Posterior cingulate gyrus (tissue), 11 donors: Measurements from ENCODE around the gene CENPE.
"Not testable (repeated sequence)": the region's sequence is repeated elsewhere in the genome, so short reads cannot be mapped to it uniquely, and the experiment has no call there.

Experiments
- DNase-seq, 10 donors: peaks; one replicate each; pipeline versions ENCODE4 v3.0.0 to v3.0.0-alpha.2; 2020 to 2021; ENCODE audit warnings: mixed read lengths in 3 of 10
- intact Hi-C: fragments of 100-400 bp; cut with DNase I; formaldehyde crosslinking; loops from one replicate; pipeline ENCODE4 v1.15.1; 2023

Gene CENPE, protein sequence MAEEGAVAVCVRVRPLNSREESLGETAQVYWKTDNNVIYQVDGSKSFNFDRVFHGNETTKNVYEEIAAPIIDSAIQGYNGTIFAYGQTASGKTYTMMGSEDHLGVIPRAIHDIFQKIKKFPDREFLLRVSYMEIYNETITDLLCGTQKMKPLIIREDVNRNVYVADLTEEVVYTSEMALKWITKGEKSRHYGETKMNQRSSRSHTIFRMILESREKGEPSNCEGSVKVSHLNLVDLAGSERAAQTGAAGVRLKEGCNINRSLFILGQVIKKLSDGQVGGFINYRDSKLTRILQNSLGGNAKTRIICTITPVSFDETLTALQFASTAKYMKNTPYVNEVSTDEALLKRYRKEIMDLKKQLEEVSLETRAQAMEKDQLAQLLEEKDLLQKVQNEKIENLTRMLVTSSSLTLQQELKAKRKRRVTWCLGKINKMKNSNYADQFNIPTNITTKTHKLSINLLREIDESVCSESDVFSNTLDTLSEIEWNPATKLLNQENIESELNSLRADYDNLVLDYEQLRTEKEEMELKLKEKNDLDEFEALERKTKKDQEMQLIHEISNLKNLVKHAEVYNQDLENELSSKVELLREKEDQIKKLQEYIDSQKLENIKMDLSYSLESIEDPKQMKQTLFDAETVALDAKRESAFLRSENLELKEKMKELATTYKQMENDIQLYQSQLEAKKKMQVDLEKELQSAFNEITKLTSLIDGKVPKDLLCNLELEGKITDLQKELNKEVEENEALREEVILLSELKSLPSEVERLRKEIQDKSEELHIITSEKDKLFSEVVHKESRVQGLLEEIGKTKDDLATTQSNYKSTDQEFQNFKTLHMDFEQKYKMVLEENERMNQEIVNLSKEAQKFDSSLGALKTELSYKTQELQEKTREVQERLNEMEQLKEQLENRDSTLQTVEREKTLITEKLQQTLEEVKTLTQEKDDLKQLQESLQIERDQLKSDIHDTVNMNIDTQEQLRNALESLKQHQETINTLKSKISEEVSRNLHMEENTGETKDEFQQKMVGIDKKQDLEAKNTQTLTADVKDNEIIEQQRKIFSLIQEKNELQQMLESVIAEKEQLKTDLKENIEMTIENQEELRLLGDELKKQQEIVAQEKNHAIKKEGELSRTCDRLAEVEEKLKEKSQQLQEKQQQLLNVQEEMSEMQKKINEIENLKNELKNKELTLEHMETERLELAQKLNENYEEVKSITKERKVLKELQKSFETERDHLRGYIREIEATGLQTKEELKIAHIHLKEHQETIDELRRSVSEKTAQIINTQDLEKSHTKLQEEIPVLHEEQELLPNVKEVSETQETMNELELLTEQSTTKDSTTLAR (N-terminal part only)

DNA sequence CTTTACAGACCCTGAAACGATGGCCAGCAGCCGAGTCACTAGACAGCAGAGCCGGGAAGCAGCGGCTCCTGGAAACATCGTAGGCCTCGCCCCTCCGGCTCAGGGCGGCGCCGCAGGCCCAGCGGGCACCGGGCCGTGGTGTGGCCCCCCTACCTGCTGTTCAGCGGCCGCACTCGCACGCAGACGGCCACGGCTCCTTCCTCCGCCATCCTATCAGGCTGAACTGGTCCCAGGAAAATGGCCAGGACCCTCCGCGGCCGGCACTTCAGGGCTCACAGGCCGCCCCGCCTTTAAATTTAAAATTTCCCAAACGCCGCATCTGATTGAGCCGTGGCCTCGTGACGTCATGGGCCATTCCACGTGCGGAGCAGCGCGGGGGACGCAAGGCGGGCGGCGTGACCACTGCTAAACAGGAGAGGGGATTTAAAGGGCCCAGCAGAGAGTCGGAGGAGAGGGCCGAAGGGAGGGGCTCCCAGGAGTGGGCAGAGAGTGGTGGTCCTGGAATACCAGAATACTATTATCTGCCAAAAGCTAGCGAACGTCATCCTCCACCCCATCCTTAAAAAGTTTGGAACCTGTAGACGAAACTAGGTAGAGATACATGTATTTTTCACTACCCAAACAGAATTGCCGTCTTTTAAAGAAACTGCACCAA is at the start of gene CENPE:
Gene CENPE, minus strand, starts transcription at position 233 of the 655 bp plus-strand sequence. Its CDS starts 24 bp downstream, at position 209.
- intact Hi-C loops = no loop called here
- peak; percentile 61 to 96 (median 78) for DNase-seq

DNA sequence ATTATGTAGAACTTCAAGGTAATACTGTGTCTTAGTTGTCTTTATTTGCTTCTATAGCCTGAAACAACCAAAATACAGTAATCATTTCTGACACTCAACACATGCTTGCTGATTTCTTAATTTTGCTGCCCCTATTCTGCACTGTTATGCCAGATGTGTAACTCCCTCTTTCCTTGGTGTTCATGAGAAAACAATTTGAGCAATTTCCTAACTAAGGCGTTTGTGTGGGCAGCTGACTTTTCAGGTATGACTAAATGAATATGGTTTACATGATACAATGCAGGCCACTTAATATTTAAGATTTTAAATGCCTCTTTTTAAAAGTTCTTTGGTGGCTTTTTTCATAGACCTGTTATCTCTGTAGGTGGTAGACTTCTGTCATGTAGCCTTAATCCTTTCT is 46.1 kb upstream of the CENPE start:
- intact Hi-C loops = no loop called here
- DNase-seq = no peak

DNA sequence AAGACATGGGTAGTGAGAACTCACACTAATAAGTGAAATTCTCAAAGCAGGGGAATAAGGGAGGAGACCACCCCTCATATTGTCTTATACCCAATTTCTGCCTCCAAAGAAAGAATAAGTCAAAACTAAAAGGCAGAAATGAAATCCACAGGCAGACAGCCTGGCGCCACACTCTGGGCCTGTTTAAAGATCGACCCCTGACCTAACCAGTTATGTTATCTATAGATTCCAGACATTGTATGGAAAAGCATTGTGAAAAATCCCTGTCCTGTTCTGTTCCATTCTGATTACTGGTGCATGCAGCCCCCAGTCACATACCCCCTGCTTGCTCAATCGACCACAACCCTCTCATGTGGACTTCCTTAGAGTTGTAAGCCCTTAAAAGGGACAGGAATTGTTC is 32.8 kb upstream of the CENPE start:
- DNase-seq, intact Hi-C loops: not testable (repeated sequence)

DNA sequence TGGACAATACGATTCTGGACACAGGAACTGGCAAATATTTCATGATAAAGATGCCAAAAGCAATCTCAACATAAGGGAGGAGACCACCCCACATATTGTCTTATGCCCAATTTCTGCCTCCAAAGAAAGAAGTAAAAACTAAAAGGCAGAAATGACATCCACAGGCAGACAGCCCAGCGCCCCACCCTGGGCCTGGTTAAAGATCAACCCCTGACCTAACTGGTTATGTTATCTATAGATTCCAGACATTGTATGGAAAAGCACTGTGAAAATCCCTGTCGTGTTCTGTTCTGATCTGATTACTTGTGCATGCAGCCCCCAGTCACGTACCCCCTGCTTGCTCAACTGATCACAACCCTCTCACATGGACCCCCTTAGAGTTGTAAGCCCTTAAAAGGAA is 25.4 kb upstream of the CENPE start:
- intact Hi-C loops, DNase-seq: not testable (repeated sequence)

DNA sequence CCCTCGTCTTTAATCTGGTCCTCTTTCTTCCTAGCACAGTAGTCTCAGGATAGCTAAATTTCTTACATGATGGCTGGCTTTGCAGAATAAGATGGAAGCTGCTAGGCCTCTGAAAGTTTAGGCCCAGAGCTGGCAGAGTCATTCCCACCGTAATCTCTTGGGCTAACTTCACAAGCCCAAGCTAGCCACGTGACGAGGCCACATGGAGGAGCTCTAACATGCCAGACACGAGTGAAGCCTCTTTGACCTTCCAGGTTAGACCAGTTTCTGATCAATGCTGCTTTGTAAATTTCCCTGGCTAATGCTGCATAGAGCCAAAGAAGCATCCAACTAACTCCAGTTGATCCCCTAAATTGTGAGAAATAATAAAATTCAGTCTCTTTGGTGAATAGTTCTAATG is 9.5 kb upstream of the CENPE start:
- no peak for DNase-seq
- intact Hi-C loops = loop anchor here (5.0 kb wide), 1 partner anchor 725 kb away; no protein-coding TSS in a partner anchor

DNA sequence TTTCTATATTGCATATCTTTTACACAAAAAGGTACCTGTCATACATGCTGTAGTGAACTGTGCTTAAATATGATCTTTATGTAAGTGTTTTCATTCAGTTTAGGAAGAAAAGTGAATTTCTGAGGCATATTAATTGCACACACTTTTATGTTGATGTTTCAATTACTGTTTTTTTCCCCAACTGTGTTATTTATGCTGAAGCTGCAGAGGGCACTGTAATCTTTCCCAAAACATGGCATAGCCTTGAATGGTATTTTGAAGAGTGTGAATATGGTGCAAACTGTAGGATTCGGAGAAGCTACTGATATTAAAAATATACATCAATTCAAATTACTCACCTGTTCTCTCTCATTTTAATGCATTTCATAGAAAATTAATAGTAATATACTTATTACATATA is 6.0 kb upstream of the CENPE start:
- no peak for DNase-seq
- intact Hi-C loops = loop anchor here (5.0 kb wide), 2 partner anchors 583 to 713 kb away; no protein-coding TSS in a partner anchor

DNA sequence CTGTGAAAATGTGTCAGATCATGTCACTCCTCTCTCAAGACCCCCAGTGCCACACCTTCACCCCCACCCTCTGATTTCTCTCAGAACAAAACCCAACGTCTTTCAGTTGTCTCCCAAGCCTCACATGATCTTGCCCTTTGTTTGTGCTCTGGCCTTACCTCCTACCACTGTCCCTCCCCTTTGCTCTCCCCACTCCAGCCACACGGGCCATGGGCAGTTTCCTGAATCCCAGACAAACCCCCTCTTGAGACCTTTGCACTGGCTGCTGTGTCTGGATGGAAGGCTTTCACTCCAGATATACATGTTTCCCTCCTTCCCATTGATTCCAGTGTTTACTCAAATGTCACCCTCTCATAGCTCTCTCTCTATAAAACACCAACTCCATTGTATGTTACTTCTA is 3.6 kb upstream of the CENPE start:
- DNase-seq = no peak
- intact Hi-C loops = loop anchor here (5.0 kb wide), 2 partner anchors 586 to 716 kb away; no protein-coding TSS in a partner anchor

DNA sequence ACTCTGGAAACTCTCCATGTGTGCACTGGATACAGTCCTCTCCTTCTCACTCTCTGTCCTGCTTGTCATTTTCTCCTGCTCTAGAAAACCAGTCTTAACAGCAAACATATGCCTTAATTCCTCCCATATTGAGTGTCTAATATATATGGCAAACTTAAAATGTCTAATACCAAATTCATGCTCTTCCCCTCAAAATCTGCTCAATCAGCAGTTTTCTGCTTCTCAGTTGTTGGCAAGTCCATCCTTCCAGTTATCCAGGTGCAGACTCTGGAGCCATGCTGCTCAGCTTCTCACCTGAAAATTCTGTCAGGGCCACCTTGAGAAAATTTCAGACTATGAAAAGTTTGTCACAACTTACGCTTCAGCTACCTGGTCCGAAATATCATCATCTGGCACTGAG is 3.1 kb upstream of the CENPE start:
- no peak for DNase-seq
- intact Hi-C loops = loop anchor here (5.0 kb wide), 2 partner anchors 586 to 716 kb away; no protein-coding TSS in a partner anchor

DNA sequence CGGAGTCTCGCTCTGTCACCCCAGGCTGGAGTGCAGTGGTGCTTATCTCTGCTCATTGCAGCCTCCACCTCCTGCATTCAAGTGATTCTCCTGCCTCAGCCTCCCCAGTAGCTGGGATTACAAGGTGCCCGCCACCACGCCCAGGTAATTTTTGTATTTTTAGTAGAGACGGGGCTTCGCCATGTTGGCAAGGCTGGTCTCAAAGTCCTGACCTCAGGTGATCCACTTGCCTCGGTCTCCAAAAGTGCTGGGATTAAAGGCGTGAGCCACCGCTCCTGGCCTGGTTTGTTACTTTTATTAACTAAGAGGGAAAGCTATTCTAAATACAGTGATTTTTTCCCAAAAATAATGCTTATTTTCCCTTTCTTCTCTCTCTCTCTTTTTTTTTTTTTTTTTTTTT is 866 bp upstream of the CENPE start:
- intact Hi-C loops = no loop called here
- peak in 1 of 10 donors; percentile 62 for DNase-seq

DNA sequence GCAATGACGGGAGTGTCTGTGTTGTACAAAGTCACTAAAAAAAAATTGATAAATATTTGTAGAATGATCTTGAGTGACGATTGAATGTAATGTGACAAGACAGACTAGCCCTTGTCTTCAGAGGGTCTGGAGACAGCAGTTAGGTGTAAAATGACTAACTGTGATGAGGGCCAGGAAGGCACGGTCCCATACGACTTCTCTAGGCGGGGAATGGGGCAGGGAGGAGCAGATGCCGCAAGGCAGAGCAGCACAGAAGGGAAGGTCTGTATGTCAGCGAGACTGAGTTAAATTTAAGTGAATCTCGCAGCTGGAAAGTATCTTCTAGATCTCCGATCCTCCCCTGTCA is 405 bp downstream of the CENPE start:
- intact Hi-C loops = no loop called here

DNA sequence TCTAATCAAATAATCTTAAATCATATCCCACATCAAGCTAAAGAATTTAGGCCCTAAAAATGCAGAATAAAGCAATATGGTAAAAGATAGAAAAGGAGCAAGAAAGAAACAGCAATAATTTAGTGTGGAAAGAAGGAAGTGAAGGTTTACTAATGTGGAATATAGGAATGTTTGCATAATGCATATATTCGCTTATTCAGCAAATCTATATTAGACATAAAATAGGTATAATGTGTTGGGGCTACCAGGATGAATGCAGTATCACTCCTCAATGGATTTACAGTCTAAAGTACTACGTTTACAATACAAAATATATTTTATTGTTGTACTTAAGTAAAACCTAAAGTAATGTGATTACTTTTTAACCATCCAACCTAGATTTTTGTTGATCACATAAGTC is 4.7 kb downstream of the CENPE start:
- no peak for DNase-seq
- intact Hi-C loops = no loop called here

More for the DNA sequence above, 405 bp downstream of the CENPE start:
- no peak for DNase-seq

DNA sequence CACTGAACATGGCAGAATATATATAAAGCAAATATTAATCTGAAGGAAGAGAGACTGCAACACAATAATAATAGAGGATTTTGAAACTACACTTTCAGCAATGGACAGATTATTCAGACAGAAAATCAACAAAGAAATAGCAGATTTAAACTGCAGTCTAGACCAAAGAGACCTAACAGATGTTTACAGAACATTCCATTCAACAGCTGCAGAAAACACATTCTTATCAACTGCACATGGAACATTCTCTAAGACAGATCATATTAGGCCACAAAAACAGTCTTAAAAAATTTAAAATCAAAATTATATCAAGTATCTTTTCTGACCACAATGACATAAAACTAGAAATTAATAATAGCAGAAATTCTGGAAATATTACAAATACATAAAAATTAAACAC is 27.1 kb downstream of the CENPE start:
- DNase-seq = no peak
- intact Hi-C loops = no loop called here

DNA sequence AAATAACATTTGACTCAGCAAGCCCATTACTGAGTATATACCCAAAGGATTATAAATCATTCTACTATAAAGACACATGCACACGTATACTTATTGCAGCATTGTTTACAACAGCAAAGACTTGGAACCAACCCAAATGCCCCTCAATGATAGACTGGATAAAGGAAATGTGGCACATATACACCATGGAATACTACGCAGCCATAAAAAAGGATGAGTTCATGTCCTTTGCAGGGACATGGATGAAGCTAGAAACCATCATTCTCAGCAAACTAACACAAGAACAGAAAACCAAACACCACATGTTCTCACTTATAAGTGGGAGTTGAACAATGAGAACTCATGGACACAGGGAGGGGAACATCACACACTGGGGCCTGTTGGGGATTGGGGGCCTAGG is 28.4 kb downstream of the CENPE start:
- DNase-seq, intact Hi-C loops: not testable (repeated sequence)

DNA sequence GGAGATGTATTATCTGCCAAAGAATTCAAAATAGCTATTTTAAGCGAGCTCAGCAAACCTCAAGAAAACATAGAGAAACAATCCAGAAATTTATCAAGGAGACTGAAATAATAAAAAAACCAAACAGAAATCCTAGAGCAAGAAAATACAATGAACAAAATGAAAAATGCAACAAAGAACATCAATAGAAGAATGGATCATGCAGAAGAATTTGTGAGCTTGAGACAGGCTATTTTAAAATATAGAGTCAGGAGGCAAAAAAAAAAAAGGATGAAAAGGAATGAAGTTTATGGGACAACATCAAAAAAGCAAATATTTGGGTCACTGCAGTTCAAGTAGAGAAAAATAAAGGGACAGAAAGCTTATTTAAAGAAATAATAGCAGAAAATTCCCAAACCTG is 29.1 kb downstream of the CENPE start:
- DNase-seq = no peak
- intact Hi-C loops = no loop called here

DNA sequence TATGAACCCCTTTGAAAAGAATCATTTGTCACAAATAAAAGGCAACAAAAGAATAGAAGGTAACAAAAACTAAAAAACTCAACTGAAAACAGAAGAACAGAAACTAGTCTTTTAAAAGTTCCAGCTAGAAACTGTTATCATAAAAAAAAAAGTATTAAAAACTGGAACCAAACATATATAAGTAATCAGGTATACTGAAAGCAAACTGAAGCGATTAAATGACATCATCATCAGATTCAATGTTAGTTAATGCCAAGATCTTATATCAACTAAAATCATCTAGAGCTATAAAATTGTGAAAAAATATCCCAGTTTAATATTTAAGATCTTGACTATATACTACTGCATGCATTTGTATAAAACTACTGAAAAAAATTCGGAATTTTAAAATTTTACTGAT is 36.0 kb downstream of the CENPE start:
- no peak for DNase-seq
- intact Hi-C loops = no loop called here

DNA sequence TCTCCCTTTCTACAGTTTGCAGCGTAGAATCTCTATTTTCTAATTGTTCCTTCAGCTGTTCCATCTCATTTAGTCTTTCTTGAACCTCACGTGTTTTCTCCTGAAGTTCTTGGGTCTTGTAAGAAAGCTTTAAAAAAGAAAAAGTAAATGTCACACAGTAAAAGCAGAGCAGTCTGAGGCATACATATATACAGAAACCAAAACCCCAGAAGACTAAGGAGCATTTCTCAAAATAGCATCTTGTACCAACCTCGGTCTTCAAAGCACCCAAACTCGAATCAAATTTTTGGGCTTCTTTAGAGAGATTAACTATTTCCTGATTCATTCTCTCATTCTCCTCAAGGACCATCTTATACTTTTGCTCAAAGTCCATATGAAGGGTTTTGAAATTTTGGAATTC is 39.4 kb downstream of the CENPE start:
- intact Hi-C loops = no loop called here
- DNase-seq = no peak

DNA sequence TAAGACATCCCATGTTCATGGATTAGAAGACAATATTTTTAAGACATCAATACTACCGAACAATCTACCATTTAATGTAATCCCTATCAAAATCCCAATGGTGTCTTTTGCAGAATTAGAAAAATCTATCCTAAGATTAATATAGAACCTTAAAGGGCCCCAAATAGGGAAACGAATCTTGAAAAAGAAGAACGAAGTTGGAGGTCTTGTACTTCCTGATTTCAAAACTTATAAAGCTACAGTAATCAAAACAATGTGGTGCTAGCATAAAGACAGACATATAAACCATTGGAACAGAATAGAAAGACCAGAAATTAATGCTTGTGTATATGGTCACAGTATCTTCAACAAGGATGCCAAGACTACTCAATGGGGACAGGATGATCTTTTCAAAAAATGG is 42.0 kb downstream of the CENPE start:
- intact Hi-C loops = no loop called here
- no peak for DNase-seq

DNA sequence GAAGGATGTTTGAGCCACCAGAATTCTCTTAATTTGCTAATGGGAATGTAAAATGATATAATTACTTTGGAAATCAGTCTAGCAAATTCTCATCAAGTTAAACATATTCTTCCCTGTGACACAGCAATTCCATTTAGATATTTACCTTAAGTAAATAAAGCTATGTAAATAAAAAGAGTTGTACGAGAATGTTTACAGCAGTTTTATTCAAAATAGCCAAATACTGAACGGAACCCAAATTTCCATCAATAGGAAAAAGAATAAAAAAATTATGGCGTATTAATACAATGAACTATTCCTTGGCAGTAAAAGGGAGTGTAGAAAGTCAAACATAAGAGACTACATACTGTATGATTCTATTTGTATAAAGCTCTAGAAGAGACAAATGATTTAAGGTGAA is 45.8 kb downstream of the CENPE start:
- no peak for DNase-seq
- intact Hi-C loops = no loop called here

DNA sequence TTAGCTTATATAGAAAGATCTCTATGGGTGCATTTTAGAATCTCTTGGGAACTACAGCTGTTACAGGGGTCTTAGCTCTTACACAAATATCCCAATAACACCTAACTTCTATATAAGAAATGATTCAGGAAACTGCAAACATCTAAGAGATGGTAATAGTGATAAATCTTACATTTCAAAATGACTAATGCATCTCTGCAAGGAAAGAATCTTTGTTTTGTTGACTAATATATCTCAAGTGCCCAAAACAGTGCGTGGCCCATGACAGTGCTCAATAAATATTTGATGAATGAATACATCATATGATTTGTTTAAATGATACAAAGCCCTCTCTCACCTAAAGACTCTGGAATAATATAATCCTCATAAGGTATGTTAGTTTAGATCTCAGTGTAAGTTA is 47.5 kb downstream of the CENPE start:
- intact Hi-C loops = no loop called here
- no peak for DNase-seq

DNA sequence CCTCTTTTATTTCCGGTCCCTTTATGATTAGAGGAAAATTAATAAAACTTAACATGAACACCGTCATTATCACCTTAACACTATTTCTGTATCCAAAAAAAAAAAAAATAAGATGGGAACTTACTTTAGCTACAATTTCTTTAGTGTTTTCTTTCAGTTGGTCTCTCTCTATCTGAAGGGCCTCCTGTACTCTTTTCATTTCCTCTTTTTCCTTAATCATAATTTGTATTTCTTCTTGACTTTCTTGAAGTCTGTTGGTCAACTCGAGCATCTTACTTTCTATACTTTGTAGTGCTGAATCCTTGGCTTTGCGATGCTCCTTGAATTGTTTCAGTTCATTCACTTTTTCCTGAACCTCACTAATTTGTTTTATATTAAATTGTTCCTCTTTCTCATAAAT is 53.2 kb downstream of the CENPE start:
- intact Hi-C loops = no loop called here
- DNase-seq = no peak
